Endothelial cell of umbilical vein (primary cell): ENCODE measurements around the gene EPHX1. TPM values are rescaled to one million over a fixed set of nuclear protein-coding genes. Genes with fewer than 3 reads are reported as not detected.

Experiments
- BruUV-seq: library from RNA; stranded (reverse); fragments of 400-500 nt; replicated peaks from 2 replicates; lab custom pipeline; 2021; lab: Mats Ljungman, UMichigan
- CTCF ChIA-PET: fragments of 300-600, 350-600 bp; sonication (Branson Sonifier 250); formaldehyde crosslinking; loops from one replicate; lab custom pipeline; 2021; ENCODE audit warnings: antibody characterized with exemption, inconsistent platforms; lab: Charles Lee
- POLR2A ChIA-PET: fragments of 300-600, 350-600 bp; sonication (Branson Sonifier 250); formaldehyde crosslinking; loops from one replicate; lab custom pipeline; 2021; ENCODE audit warnings: antibody characterized with exemption, inconsistent platforms; lab: Charles Lee
- DNase-seq: peaks from one replicate; pipeline ENCODE4 v3.0.0-alpha.2; 2011; ENCODE audit warnings: low read depth, low spot score
- FAIRE-seq: peaks from 2 replicates; lab custom pipeline; 2011; peaks lifted over from hg19 to GRCh38; lab: Jason Lieb, UNC
- H2AFZ ChIP-seq: 2 replicates; pipeline ENCODE4 v1.6.0; 2012; ENCODE audit warnings: low read depth, low read length, control low read depth, inconsistent platforms
- H3K27ac ChIP-seq: 2 replicates; pipeline ENCODE4 v1.5.1; 2011; ENCODE audit warnings: low read depth, mild to moderate bottlenecking, control low read depth, low read length, moderate library complexity; ENCODE audit not compliant: insufficient read depth
- H3K27me3 ChIP-seq, 2 experiments: 2 replicates each; pipeline versions ENCODE4 v1.6.0 to v1.6.1; 2011; ENCODE audit warnings: low read length in 2 of 2, mixed read lengths in 1 of 2; ENCODE audit not compliant: control insufficient read depth in 2 of 2, insufficient read depth in 2 of 2
- H3K36me3 ChIP-seq, 2 experiments: 2 replicates in 1 of 2; 3 replicates in 1 of 2; pipeline ENCODE4 v1.5.1; 2011; ENCODE audit warnings: low read length in 2 of 2, mild to moderate bottlenecking in 1 of 2, moderate library complexity in 1 of 2; ENCODE audit not compliant: control insufficient read depth in 2 of 2, insufficient read depth in 2 of 2; ENCODE audit errors: extremely low read depth in 1 of 2
- H3K4me1 ChIP-seq: 3 replicates; pipeline ENCODE4 v1.5.1; 2011; ENCODE audit warnings: mild to moderate bottlenecking, low read length; ENCODE audit not compliant: control insufficient read depth, insufficient read depth; ENCODE audit errors: extremely low read depth
- H3K4me2 ChIP-seq: 2 replicates; pipeline ENCODE4 v1.6.1; 2011; ENCODE audit warnings: low read length, control low read depth, mixed read lengths; ENCODE audit not compliant: insufficient read depth
- H3K4me3 ChIP-seq, 3 experiments: fragments of 200-600 bp in 1 of 3; sonication (generic), shearing (Covaris generic) in 1 of 3; replicated peaks in 1 of 3; 2 replicates each; pipeline ENCODE4 v1.5.1; 2011 to 2016; ENCODE audit warnings: control low read depth in 3 of 3, low read length in 3 of 3, mild to moderate bottlenecking in 2 of 3, inconsistent platforms in 1 of 3, low read depth in 1 of 3, moderate library complexity in 1 of 3; ENCODE audit not compliant: insufficient read depth in 1 of 3
- H3K79me2 ChIP-seq: 2 replicates; pipeline ENCODE4 v1.6.0; 2012; ENCODE audit warnings: low read length, inconsistent platforms; ENCODE audit not compliant: control insufficient read depth, insufficient read depth
- H3K9ac ChIP-seq: replicated peaks from 2 replicates; pipeline ENCODE3; 2011; ENCODE audit warnings: low read length, control low read depth; ENCODE audit not compliant: insufficient read depth; ENCODE audit errors: extremely low read depth
- H3K9me1 ChIP-seq: replicated peaks from 3 replicates; pipeline ENCODE4 v1.6.0; 2011; ENCODE audit warnings: mild to moderate bottlenecking, low read length; ENCODE audit not compliant: control insufficient read depth, insufficient read depth; ENCODE audit errors: extremely low read depth
- H3K9me3 ChIP-seq: replicated peaks from 2 replicates; pipeline ENCODE4 v1.5.1; 2012; ENCODE audit warnings: low read length, inconsistent platforms; ENCODE audit not compliant: control insufficient read depth, insufficient read depth
- H4K20me1 ChIP-seq: replicated peaks from 2 replicates; pipeline ENCODE3; 2011; ENCODE audit warnings: mild to moderate bottlenecking, low read length; ENCODE audit not compliant: control insufficient read depth, insufficient read depth; ENCODE audit errors: extremely low read depth
- EZH2 ChIP-seq: IDR thresholded peaks from 2 replicates; pipeline ENCODE4 v1.6.1; 2012; ENCODE audit warnings: borderline replicate concordance, low read depth, mild to moderate bottlenecking, moderate library complexity, low read length, inconsistent platforms; ENCODE audit not compliant: severe bottlenecking
- FOS ChIP-seq: IDR thresholded peaks from 2 replicates; pipeline ENCODE4 v1.6.1; 2011; ENCODE audit warnings: mild to moderate bottlenecking, low read length, moderate library complexity, borderline replicate concordance; ENCODE audit not compliant: insufficient read depth
- GATA2 ChIP-seq: IDR thresholded peaks from 2 replicates; pipeline ENCODE4 v1.7.0; 2011; ENCODE audit warnings: low read depth, mild to moderate bottlenecking, moderate library complexity, mixed read lengths, low read length; ENCODE audit not compliant: insufficient read length, insufficient read depth
- JUN ChIP-seq: IDR thresholded peaks from 2 replicates; pipeline ENCODE4 v1.6.1; 2011; ENCODE audit warnings: borderline replicate concordance, low read depth; ENCODE audit not compliant: insufficient read length, insufficient read depth
- MAX ChIP-seq: IDR thresholded peaks from 2 replicates; pipeline ENCODE4 v1.6.1; 2011; ENCODE audit not compliant: insufficient read depth, insufficient read length
- MYC ChIP-seq: IDR thresholded peaks from one replicate; pipeline ENCODE4 v1.6.1; 2011; ENCODE audit warnings: mild to moderate bottlenecking, low read depth, low read length
- POLR2A ChIP-seq: IDR thresholded peaks from 2 replicates; pipeline ENCODE4 v1.6.1; 2012; ENCODE audit warnings: low read depth, mild to moderate bottlenecking, control low read depth, low read length
- POLR2AphosphoS5 ChIP-seq: IDR thresholded peaks from 2 replicates; pipeline ENCODE4 v1.6.1; 2012; ENCODE audit warnings: low read depth, mild to moderate bottlenecking, control low read depth, low read length, moderate library complexity; ENCODE audit not compliant: insufficient read depth
- dilution Hi-C: fragments of 300-500 bp; cut with MboI; formaldehyde crosslinking; loops from one replicate; pipeline ENCODE4 v1.15.0; 2019; ENCODE audit warnings: low sequenced_read_pairs; ENCODE audit not compliant: extremely low pct_ligation_motif_present
- intact Hi-C: fragments of 100-400 bp; cut with micrococcal nuclease; formaldehyde crosslinking; loops from one replicate; pipeline ENCODE4 v1.10.0; 2022
- polyA plus RNA-seq, 4 experiments: library from polyadenylated mRNA; depleted of rRNA in 3 of 4; stranded (reverse) in 3 of 4; unstranded in 1 of 4; fragments of >200 nt; gene quantifications; 2 replicates each; pipeline versions ENCODE4 v1.2.1 to v1.2.3, GENCODE V29; 2011 to 2012; ENCODE audit warnings: missing spikeins in 1 of 4
- total RNA-seq: library from RNA; stranded (reverse); gene quantifications from 2 replicates; pipeline ENCODE4 v1.2.3, GENCODE V29; 2021
- TF ChIP-seq, protein P1 (sequence below), 2 donors: IDR thresholded peaks; 1 replicate in 1 of 2; 2 replicates in 1 of 2; pipeline ENCODE4 v1.5.1; 2011; ENCODE audit warnings: low read length in 2 of 2, mild to moderate bottlenecking in 2 of 2, moderate library complexity in 2 of 2, control low read depth in 1 of 2, inconsistent platforms in 1 of 2, low read depth in 1 of 2; ENCODE audit not compliant: insufficient read depth in 1 of 2; ENCODE audit errors: extremely low read depth in 1 of 2

The EPHX1 gene
- total and polyA plus RNA-seq, 2 donors (not counting 3 experiments of a cell fraction or from before 2014, with no cell fraction given), result 23.7 to 25.2 TPM

DNA sequence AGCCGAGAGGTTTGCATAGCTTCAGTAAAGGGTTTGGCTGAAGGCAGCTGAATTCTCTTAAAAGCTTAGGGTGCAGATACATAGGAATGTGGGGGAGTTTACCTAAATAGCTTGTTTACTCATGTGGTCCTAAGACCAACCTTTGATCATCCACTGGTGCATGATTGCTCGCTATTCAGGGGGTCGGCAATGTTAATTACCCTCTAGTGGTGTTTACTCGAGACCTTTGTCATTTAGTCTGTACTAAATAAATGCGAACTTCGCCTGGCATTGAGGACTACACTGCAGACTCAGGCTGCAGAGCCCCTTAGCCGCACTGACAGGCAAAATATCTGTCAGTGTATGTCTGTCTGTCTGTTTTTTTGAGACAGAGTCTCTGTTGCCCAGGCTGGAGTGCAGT, 40.4 kb downstream of the EPHX1 start:
- no peak for DNase-seq
- H2AFZ ChIP-seq, result no peak overlapping the region
- BruUV-seq, result no TSS peak
- TF ChIP-seq JUN (no peak), POLR2AphosphoS5 (no peak), EZH2 (no peak), POLR2A (no peak), GATA2 (no peak), FOS (no peak), MAX (no peak), MYC (no peak)
- TF ChIP-seq, protein P1, sequence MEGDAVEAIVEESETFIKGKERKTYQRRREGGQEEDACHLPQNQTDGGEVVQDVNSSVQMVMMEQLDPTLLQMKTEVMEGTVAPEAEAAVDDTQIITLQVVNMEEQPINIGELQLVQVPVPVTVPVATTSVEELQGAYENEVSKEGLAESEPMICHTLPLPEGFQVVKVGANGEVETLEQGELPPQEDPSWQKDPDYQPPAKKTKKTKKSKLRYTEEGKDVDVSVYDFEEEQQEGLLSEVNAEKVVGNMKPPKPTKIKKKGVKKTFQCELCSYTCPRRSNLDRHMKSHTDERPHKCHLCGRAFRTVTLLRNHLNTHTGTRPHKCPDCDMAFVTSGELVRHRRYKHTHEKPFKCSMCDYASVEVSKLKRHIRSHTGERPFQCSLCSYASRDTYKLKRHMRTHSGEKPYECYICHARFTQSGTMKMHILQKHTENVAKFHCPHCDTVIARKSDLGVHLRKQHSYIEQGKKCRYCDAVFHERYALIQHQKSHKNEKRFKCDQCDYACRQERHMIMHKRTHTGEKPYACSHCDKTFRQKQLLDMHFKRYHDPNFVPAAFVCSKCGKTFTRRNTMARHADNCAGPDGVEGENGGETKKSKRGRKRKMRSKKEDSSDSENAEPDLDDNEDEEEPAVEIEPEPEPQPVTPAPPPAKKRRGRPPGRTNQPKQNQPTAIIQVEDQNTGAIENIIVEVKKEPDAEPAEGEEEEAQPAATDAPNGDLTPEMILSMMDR (IDR thresholded peaks at IDR 0.05; ENCODE audit: extremely low read depth in 1 of 2, insufficient read depth in 1 of 2, low read depth in 1 of 2, low read length in 2 of 2), result no peak
- no peak overlapping the region for H3K9ac ChIP-seq
- dilution Hi-C loops (no loop called here), intact Hi-C loops (no loop called here)
- no peak overlapping the region for H3K27ac ChIP-seq
- no peaks in the 10 kb centered on the region for H3K4me1 ChIP-seq
- H3K9me3 ChIP-seq, result no peaks in the 10 kb centered on the region
- H3K36me3 ChIP-seq, result peaks cover 0 to 7% of the 10 kb centered on the region in 2 experiments
- POLR2A ChIA-PET, result no interaction called here
- no peak for FAIRE-seq
- no peaks in the 10 kb centered on the region for H3K9me1 ChIP-seq
- H3K27me3 ChIP-seq, result no peaks in the 10 kb centered on the region
- CTCF ChIA-PET, result interaction anchor here (2.6 kb wide), 1 partner anchor 61 kb away, joined by 8 read pairs; no protein-coding TSS in a partner anchor
- H3K4me3 ChIP-seq, result no peak overlapping the region
- no peak overlapping the region for H3K4me2 ChIP-seq
- no peaks in the 10 kb centered on the region for H4K20me1 ChIP-seq
- no peaks in the 10 kb centered on the region for H3K79me2 ChIP-seq
